PC-9 (cell line): Measurements from ENCODE around the gene LECT2. TPM values are rescaled to one million over a fixed set of nuclear protein-coding genes. Genes with fewer than 3 reads are reported as not detected.

ENCODE experiments used
- BruUV-seq: library from RNA; stranded (reverse); fragments of 400-500 nt; replicated peaks from 2 replicates; lab custom pipeline; 2021; lab: Mats Ljungman, UMichigan
- CTCF ChIA-PET: fragments of 300-600 bp; sonication (Branson Sonifier 250); formaldehyde crosslinking; loops from one replicate; lab custom pipeline; 2022; ENCODE audit warnings: antibody characterized with exemption; lab: Charles Lee
- POLR2A ChIA-PET: fragments of 300-600 bp; sonication (Branson Sonifier 250); formaldehyde crosslinking; loops from one replicate; lab custom pipeline; 2022; ENCODE audit warnings: antibody characterized with exemption; ENCODE audit not compliant: unreplicated experiment; lab: Charles Lee
- DNase-seq, 2 experiments: peaks; one replicate each; pipeline versions ENCODE4 v3.0.0 to v3.0.0-alpha.2; 2015 to 2022; ENCODE audit warnings: mixed read lengths in 1 of 2
- H2AFZ ChIP-seq: fragments of 200-600 bp; sonication (generic); 2 replicates; pipeline ENCODE4 v1.8.1; 2017; ENCODE audit warnings: antibody characterized with exemption
- H3F3A ChIP-seq: fragments of 200-600 bp; sonication (generic); 2 replicates; pipeline ENCODE4 v1.8.1; 2017; ENCODE audit warnings: antibody characterized with exemption, mild to moderate bottlenecking, low read depth; ENCODE audit not compliant: insufficient read depth
- H3K27ac ChIP-seq: fragments of 200-600 bp; sonication (generic); 2 replicates; pipeline ENCODE4 v1.6.1; 2016; ENCODE audit warnings: mixed run types
- H3K27me3 ChIP-seq: fragments of 200-600 bp; sonication (generic); 2 replicates; pipeline ENCODE4 v1.6.1; 2016; ENCODE audit warnings: low read depth, mixed run types; ENCODE audit not compliant: insufficient read depth
- H3K36me3 ChIP-seq: fragments of 200-600 bp; sonication (generic); 2 replicates; pipeline ENCODE4 v1.6.1; 2016; ENCODE audit warnings: low read depth, mixed run types
- H3K4me1 ChIP-seq: fragments of 200-600 bp; sonication (generic); replicated peaks from 2 replicates; pipeline ENCODE4 v1.6.1; 2016; ENCODE audit warnings: mixed run types; ENCODE audit not compliant: insufficient read depth
- H3K4me2 ChIP-seq: fragments of 200-600 bp; sonication (generic); 2 replicates; pipeline ENCODE4 v1.6.1; 2017; ENCODE audit warnings: mixed run types
- H3K4me3 ChIP-seq: fragments of 200-600 bp; sonication (generic); 2 replicates; pipeline ENCODE4 v1.6.1; 2016; ENCODE audit warnings: mixed run types
- H3K79me2 ChIP-seq: fragments of 200-600 bp; sonication (generic); 2 replicates; pipeline ENCODE4 v1.6.1; 2017; ENCODE audit warnings: low read depth, mixed run types
- H3K9me2 ChIP-seq: fragments of 200-600 bp; sonication (generic); 2 replicates; pipeline ENCODE4 v1.8.1; 2017; ENCODE audit warnings: mild to moderate bottlenecking; ENCODE audit not compliant: insufficient read depth
- H3K9me3 ChIP-seq: fragments of 200-600 bp; sonication (generic); 2 replicates; pipeline ENCODE4 v1.8.1; 2016; ENCODE audit warnings: low read depth; ENCODE audit not compliant: insufficient read depth
- H4K20me1 ChIP-seq: fragments of 200-600 bp; sonication (generic); 2 replicates; pipeline ENCODE4 v1.8.1; 2017; ENCODE audit not compliant: insufficient read depth
- CTCF ChIP-seq: fragments of 200-600 bp; sonication (generic); conservative IDR thresholded peaks from 2 replicates; pipeline ENCODE4 v1.6.1; 2017; ENCODE audit warnings: mixed run types, antibody characterized with exemption, mild to moderate bottlenecking, moderate library complexity
- EZH2 ChIP-seq: fragments of 200-600 bp; sonication (generic); IDR thresholded peaks from 2 replicates; pipeline ENCODE4 v1.8.0; 2017; ENCODE audit warnings: antibody characterized with exemption, low read depth
- intact Hi-C: fragments of 100-400 bp; cut with micrococcal nuclease; formaldehyde crosslinking; loops from one replicate; pipeline ENCODE4 v1.10.0; 2022; ENCODE audit not compliant: unreplicated experiment
- total RNA-seq: library from RNA; stranded (reverse); gene quantifications from 2 replicates; pipeline ENCODE4 v1.2.3, GENCODE V29; 2021

Gene LECT2
- total RNA-seq, 1 experiment from 2014 or later, result not detected

DNA sequence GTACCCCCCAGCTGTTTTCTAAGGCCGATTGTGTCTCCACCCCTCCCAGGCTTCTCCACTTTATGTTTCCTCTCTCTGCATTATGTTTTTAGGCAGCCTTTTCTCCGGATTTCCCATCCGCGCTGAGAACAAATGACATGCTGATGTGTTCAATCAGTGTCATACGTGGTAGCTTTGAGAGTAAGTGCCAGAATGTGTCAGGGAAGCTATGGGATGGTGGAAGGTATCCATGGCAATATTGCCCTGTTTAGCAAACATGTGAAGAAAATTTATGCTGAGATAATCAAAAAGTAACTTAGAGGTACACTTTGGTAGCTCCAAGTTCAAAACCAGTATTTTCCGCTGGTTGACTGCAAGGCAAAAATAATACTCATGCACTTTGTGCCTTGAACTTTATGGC, 36.6 kb upstream of the LECT2 start:
- Histone ChIP-seq H3K4me1 (no peaks in the 10 kb centered on the region), H3K36me3 (no peaks in the 10 kb centered on the region), H4K20me1 (no peaks in the 10 kb centered on the region), H3K4me3 (no peak overlapping the region), H3K27ac (no peak overlapping the region), H3K27me3 (no peaks in the 10 kb centered on the region), H3K4me2 (no peak overlapping the region), H3K9me3 (no peaks in the 10 kb centered on the region; the same call in 1 of the 2 replicates), H3K9me2 (no peaks in the 10 kb centered on the region), H2AFZ (no peak overlapping the region), H3F3A (no peaks in the 10 kb centered on the region), H3K79me2 (no peaks in the 10 kb centered on the region)
- intact Hi-C loops, result no loop called here
- CTCF ChIA-PET, result no interaction called here
- TF ChIP-seq EZH2, result no peak
- TF ChIP-seq CTCF, result no peak
- BruUV-seq, result no TSS peak
- POLR2A ChIA-PET, result no interaction called here
- DNase-seq, result no peak

- no peaks in the 10 kb centered on the region for H3K36me3 ChIP-seq
- H3K9me3 ChIP-seq, result no peaks in the 10 kb centered on the region; the same call in 1 of the 2 replicates
- intact Hi-C loops, result no loop called here
- no peaks in the 10 kb centered on the region for H3K4me1 ChIP-seq
- DNase-seq, result no peak
- no peaks in the 10 kb centered on the region for H3F3A ChIP-seq
- no TSS peak for BruUV-seq
- no peaks in the 10 kb centered on the region for H3K79me2 ChIP-seq
- ChIA-PET CTCF (no interaction called here), POLR2A (no interaction called here)
- no peaks in the 10 kb centered on the region for H4K20me1 ChIP-seq
- TF ChIP-seq CTCF (no peak), EZH2 (no peak)
- H3K9me2 ChIP-seq, result no peaks in the 10 kb centered on the region
- no peaks in the 10 kb centered on the region for H3K27me3 ChIP-seq
- H3K4me2 ChIP-seq, result no peak overlapping the region
- no peak overlapping the region for H3K4me3 ChIP-seq
- H2AFZ ChIP-seq, result no peak overlapping the region
- H3K27ac ChIP-seq, result no peak overlapping the region
Observed at GRCh38 chr5:135990528-135991255, 35.9 kb upstream of the LECT2 start.

DNA sequence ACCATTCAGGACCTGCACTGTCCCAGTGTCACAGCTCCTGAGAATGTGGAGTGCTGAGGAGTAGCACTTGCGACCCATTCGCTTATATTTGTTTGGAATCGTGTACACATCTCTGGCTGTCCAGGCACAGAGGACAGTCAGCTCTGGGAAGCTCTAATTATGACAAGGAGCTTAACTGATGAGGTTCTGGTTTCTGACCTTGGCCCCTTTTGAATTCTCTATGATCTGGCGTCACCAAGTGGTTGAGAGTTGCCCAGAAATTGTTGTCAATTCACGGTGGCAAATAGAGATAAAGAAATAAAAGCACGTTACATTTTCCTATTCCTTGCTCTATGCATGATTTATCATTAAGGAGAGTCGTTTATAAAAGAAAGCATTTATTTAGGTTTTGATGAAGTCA, 34.9 kb upstream of the LECT2 start:
- H3K27me3 ChIP-seq, result no peaks in the 10 kb centered on the region
- H3K4me1 ChIP-seq, result no peaks in the 10 kb centered on the region
- BruUV-seq, result no TSS peak
- intact Hi-C loops, result no loop called here
- no peaks in the 10 kb centered on the region for H4K20me1 ChIP-seq
- no peak for DNase-seq
- ChIA-PET POLR2A (interaction anchor here (1.0 kb wide), 1 partner anchor 28 kb away, joined by 6 read pairs; no protein-coding TSS in a partner anchor), CTCF (no interaction called here)
- H3F3A ChIP-seq, result no peaks in the 10 kb centered on the region
- H3K9me2 ChIP-seq, result no peaks in the 10 kb centered on the region
- no peaks in the 10 kb centered on the region for H3K9me3 ChIP-seq
- TF ChIP-seq EZH2 (no peak), CTCF (no peak)
- H3K27ac ChIP-seq, result no peak overlapping the region
- no peak overlapping the region for H2AFZ ChIP-seq
- no peaks in the 10 kb centered on the region for H3K79me2 ChIP-seq
- H3K4me2 ChIP-seq, result no peak overlapping the region
- H3K4me3 ChIP-seq, result no peak overlapping the region
- no peaks in the 10 kb centered on the region for H3K36me3 ChIP-seq
